Ishikawa (cell line): Measurements from ENCODE around the gene BAZ2B.

Experiments
- CEBPB ChIP-seq: IDR thresholded peaks from 2 replicates; pipeline ENCODE4 v1.6.1; 2012
- CREB1 ChIP-seq: IDR thresholded peaks from 2 replicates; pipeline ENCODE4 v1.6.1; 2012; ENCODE audit warnings: low read depth
- EGR1 ChIP-seq: IDR thresholded peaks from 2 replicates; pipeline ENCODE4 v1.6.1; 2012
- EP300 ChIP-seq: IDR thresholded peaks from 2 replicates; pipeline ENCODE4 v1.6.1; 2012; ENCODE audit warnings: borderline replicate concordance
- FOXM1 ChIP-seq: IDR thresholded peaks from 2 replicates; pipeline ENCODE4 v1.6.1; 2012; ENCODE audit warnings: low read depth, borderline replicate concordance
- NFIC ChIP-seq: IDR thresholded peaks from 2 replicates; pipeline ENCODE4 v1.6.1; 2012
- RAD21 ChIP-seq: IDR thresholded peaks from 2 replicates; pipeline ENCODE4 v1.6.1; 2012; ENCODE audit warnings: low read depth
- TAF1 ChIP-seq: IDR thresholded peaks from 2 replicates; pipeline ENCODE4 v1.6.1; 2012; ENCODE audit warnings: low read depth, mild to moderate bottlenecking
- TCF12 ChIP-seq: IDR thresholded peaks from 2 replicates; pipeline ENCODE4 v1.6.1; 2012; ENCODE audit warnings: low read depth
- TEAD4 ChIP-seq: IDR thresholded peaks from 2 replicates; pipeline ENCODE4 v1.6.1; 2012
- YY1 ChIP-seq: IDR thresholded peaks from 2 replicates; pipeline ENCODE4 v1.6.1; 2012; ENCODE audit warnings: low read depth
- ZBTB7A ChIP-seq: IDR thresholded peaks from 2 replicates; pipeline ENCODE4 v1.6.1; 2012; ENCODE audit warnings: low read depth
- TF ChIP-seq, protein P1 (sequence below): IDR thresholded peaks from 2 replicates; pipeline ENCODE4 v1.6.1; 2012
- TF ChIP-seq, protein P2 (sequence below): IDR thresholded peaks from 2 replicates; pipeline ENCODE4 v1.6.1; 2012; ENCODE audit warnings: low read depth, mild to moderate bottlenecking
- TF ChIP-seq, protein P3 (sequence below): IDR thresholded peaks from 2 replicates; pipeline ENCODE4 v1.6.1; 2012

BAZ2B gene

DNA sequence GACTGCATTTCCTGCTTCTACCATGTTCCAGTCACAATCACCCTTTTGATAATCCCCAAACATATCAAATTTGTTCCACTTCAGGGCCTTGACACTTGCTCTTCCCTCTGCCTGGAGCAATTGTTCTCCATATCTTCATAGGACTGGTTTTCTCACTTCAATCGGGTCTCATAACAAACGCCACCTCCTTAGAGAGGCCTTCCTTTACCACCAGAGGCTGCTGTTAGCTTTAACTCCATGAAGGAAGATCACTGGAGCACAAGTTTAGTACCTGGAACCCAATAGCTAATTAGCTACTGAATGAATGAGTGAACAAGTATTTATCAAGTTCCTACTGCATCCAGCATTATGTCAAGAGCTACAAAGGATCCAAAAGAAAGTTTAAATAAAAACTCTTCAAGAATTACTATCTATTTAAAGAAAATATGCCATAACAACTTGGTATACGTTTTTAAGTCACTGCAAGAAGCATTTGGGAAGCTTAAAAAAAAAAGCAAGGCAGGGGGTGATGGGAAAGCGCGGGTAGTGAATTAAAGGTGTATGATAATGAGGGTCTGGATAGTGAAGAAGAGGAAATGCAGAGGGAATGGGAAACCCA lies 58.8 kb downstream of the BAZ2B start:
- TF ChIP-seq, protein P1, sequence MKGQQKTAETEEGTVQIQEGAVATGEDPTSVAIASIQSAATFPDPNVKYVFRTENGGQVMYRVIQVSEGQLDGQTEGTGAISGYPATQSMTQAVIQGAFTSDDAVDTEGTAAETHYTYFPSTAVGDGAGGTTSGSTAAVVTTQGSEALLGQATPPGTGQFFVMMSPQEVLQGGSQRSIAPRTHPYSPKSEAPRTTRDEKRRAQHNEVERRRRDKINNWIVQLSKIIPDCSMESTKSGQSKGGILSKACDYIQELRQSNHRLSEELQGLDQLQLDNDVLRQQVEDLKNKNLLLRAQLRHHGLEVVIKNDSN: no peak
- TF ChIP-seq RAD21: peak; percentile 63

DNA sequence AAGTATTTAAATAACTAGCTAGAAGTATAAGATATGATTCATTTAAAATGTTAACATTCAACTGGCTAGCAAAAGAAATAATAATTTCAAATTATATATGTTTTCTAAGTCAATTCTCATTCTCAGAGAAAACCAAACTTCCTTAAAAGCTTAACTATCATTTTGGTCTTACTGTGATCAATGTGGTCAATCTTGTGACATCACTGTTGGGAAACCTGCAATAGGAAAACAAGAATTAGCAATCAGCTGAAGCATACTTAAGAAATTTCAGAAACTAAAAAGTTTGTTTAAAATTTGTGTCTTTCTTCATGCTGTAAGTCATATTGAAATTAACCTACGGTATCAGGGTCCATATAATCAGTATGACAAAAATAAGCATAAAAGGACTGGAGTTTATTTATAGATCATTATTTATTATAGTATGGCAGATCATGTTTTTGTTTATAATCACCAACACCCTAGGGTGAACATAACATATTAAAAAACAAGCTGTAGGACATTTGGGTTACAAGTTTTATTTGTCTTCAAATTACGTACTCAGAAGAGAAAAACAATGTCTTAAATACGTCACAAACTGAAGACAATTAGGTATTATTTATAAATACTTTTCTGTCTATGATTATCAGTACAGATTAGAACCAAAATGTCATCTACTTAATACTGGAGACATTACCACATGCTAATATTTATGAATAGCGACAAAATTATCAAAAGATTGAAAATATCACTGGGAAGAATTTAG lies 60.5 kb downstream of the BAZ2B start:
- TF ChIP-seq FOXM1 (no peak), TEAD4 (no peak), TAF1 (no peak), EGR1 (no peak), ZBTB7A (no peak), TCF12 (no peak), CREB1 (no peak), RAD21 (no peak), YY1 (no peak), EP300 (no peak), NFIC (no peak), CEBPB (no peak)
- TF ChIP-seq, protein P2, sequence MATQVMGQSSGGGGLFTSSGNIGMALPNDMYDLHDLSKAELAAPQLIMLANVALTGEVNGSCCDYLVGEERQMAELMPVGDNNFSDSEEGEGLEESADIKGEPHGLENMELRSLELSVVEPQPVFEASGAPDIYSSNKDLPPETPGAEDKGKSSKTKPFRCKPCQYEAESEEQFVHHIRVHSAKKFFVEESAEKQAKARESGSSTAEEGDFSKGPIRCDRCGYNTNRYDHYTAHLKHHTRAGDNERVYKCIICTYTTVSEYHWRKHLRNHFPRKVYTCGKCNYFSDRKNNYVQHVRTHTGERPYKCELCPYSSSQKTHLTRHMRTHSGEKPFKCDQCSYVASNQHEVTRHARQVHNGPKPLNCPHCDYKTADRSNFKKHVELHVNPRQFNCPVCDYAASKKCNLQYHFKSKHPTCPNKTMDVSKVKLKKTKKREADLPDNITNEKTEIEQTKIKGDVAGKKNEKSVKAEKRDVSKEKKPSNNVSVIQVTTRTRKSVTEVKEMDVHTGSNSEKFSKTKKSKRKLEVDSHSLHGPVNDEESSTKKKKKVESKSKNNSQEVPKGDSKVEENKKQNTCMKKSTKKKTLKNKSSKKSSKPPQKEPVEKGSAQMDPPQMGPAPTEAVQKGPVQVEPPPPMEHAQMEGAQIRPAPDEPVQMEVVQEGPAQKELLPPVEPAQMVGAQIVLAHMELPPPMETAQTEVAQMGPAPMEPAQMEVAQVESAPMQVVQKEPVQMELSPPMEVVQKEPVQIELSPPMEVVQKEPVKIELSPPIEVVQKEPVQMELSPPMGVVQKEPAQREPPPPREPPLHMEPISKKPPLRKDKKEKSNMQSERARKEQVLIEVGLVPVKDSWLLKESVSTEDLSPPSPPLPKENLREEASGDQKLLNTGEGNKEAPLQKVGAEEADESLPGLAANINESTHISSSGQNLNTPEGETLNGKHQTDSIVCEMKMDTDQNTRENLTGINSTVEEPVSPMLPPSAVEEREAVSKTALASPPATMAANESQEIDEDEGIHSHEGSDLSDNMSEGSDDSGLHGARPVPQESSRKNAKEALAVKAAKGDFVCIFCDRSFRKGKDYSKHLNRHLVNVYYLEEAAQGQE: no peak
- TF ChIP-seq, protein P3, sequence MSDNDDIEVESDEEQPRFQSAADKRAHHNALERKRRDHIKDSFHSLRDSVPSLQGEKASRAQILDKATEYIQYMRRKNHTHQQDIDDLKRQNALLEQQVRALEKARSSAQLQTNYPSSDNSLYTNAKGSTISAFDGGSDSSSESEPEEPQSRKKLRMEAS: no peak
- TF ChIP-seq, protein P1: no peak

DNA sequence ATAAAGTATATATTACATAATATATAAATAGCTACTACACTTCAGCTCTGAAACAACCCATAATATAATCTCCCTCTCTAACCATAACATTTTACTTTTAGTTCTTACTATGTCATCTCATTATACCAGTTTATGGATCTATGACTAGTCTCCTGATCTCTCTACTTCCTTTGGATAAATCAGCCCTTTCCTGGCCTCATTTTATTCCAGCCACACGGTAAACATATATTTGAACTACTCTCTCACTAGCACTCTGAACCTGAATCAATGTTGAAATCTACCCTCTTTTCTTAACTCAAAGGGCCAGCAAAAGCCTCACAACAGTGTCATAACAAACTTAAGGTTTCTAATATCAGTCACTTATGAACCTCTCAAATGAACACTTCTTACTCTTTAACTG lies 62.6 kb downstream of the BAZ2B start:
- no peak for TF ChIP-seq NFIC
- TF ChIP-seq TCF12: no peak
- TF ChIP-seq ZBTB7A: no peak
- no peak for TF ChIP-seq FOXM1
- TF ChIP-seq, protein P1: no peak
- TF ChIP-seq EGR1: no peak
- no peak for TF ChIP-seq CREB1
- no peak for TF ChIP-seq RAD21
- TF ChIP-seq TEAD4: no peak
- no peak for TF ChIP-seq CEBPB
- TF ChIP-seq, protein P2: no peak
- TF ChIP-seq YY1: no peak
- TF ChIP-seq, protein P3: no peak
- TF ChIP-seq TAF1: no peak
- TF ChIP-seq EP300: no peak

DNA sequence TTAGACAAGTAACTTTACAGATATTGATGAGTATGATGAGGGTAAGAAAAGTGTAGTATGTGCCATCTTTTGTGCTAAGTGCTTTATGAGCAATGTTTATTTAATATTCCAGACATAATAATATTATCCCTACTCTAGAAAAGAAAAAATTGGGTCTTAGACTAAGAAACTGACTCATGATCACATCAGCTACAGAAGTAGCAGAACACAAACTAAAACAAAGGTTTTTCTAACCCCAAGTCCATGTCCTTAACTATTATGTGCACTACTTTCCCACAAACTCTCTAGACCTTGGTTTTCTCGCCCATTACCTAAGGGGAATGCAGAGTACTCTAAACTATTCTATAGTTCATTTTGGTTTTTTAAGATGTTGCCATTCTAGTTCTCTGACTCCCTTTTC lies 64.5 kb downstream of the BAZ2B start:
- no peak for TF ChIP-seq RAD21
- no peak for TF ChIP-seq ZBTB7A
- no peak for TF ChIP-seq EGR1
- TF ChIP-seq FOXM1: no peak
- TF ChIP-seq, protein P1: no peak

DNA sequence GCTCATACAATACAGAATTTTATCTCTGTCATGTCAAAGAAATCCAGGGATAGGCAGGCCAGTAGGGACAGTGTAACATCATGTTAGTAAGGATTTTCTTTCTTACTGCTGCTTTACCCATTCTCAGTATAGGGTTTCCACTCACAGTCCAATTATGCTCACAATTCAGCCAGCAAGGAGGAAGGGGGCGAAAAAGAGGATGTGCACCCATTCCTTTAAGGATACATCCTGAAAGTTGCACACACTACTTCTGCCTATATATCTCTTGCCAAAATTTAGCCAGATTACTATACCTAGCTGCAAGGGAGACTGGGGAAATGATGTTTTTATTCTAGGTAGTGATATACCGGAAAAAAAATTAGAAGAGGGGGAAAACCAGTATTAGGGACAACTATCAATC lies 66.1 kb downstream of the BAZ2B start:
- TF ChIP-seq EGR1: no peak

DNA sequence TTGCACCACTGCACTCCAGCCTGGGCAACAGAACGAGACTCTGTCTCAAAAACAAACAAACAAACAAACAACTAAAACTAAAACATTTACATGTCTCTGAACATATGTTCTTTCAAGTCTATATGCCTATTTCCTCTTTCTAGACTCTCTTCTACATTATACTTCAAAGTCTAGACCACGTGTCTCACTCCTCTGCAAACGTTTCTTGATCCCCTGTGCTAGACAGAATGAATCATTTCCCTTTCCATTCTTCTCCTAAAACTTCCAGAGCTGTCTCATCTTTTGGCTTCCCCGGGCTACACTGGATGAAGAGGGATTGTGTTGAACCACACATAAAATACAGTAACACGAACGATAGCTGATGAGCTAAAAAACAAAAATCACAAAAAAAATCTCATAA lies 67.1 kb downstream of the BAZ2B start:
- TF ChIP-seq CREB1 (no peak), TCF12 (no peak), RAD21 (no peak), TAF1 (no peak), FOXM1 (no peak), YY1 (no peak), CEBPB (no peak), EP300 (no peak), ZBTB7A (no peak), NFIC (no peak), TEAD4 (no peak), EGR1 (no peak)
- TF ChIP-seq, protein P3: no peak
- TF ChIP-seq, protein P1: no peak
- TF ChIP-seq, protein P2: no peak
